Measurements from ENCODE around the gene IQGAP2.

The IQGAP2 gene

GRCh38 chr5:76745670-76746069, 342.6 kb downstream of the IQGAP2 start:
- Histone ChIP-seq H3K27ac (no peak overlapping the region), H3K4me3 (ENCODE audit: low read depth, low read length) (no peak overlapping the region), H3K36me3 (replicated peaks) (no peaks in the 10 kb centered on the region), H3K27me3 (replicated peaks) (no peaks in the 10 kb centered on the region)
- in situ Hi-C loops (cut with HindIII; ENCODE audit: low pct_ligation_motif_present, low sequenced_read_pairs), result no loop called here
- no peak for DNase-seq
- TF ChIP-seq, protein P1, sequence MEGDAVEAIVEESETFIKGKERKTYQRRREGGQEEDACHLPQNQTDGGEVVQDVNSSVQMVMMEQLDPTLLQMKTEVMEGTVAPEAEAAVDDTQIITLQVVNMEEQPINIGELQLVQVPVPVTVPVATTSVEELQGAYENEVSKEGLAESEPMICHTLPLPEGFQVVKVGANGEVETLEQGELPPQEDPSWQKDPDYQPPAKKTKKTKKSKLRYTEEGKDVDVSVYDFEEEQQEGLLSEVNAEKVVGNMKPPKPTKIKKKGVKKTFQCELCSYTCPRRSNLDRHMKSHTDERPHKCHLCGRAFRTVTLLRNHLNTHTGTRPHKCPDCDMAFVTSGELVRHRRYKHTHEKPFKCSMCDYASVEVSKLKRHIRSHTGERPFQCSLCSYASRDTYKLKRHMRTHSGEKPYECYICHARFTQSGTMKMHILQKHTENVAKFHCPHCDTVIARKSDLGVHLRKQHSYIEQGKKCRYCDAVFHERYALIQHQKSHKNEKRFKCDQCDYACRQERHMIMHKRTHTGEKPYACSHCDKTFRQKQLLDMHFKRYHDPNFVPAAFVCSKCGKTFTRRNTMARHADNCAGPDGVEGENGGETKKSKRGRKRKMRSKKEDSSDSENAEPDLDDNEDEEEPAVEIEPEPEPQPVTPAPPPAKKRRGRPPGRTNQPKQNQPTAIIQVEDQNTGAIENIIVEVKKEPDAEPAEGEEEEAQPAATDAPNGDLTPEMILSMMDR (IDR thresholded peaks at IDR 0.05; ENCODE audit: low read depth, low read length, missing control alignments), result no peak

- TF ChIP-seq, protein P1 (IDR thresholded peaks at IDR 0.05; ENCODE audit: low read depth, low read length, missing control alignments), result no peak
- H3K36me3 ChIP-seq (replicated peaks), result no peaks in the 10 kb centered on the region
- H3K27me3 ChIP-seq (replicated peaks), result no peaks in the 10 kb centered on the region
- no peak overlapping the region for H3K27ac ChIP-seq
- in situ Hi-C loops (cut with HindIII; ENCODE audit: low pct_ligation_motif_present, low sequenced_read_pairs), result no loop called here
- H3K4me3 ChIP-seq (ENCODE audit: low read depth, low read length), result no peak overlapping the region
- no peak for DNase-seq
Measured at GRCh38 chr5:76746677-76747076, 343.6 kb downstream of the IQGAP2 start.

GRCh38 chr5:76747706-76748105, 344.6 kb downstream of the IQGAP2 start:
- H3K4me3 ChIP-seq (ENCODE audit: low read depth, low read length), result no peak overlapping the region
- H3K27me3 ChIP-seq (replicated peaks), result no peaks in the 10 kb centered on the region
- no peak for DNase-seq
- TF ChIP-seq, protein P1 (IDR thresholded peaks at IDR 0.05; ENCODE audit: low read depth, low read length, missing control alignments), result no peak
- no peaks in the 10 kb centered on the region for H3K36me3 ChIP-seq (replicated peaks)
- in situ Hi-C loops (cut with HindIII; ENCODE audit: low pct_ligation_motif_present, low sequenced_read_pairs), result no loop called here
- no peak overlapping the region for H3K27ac ChIP-seq

DNA sequence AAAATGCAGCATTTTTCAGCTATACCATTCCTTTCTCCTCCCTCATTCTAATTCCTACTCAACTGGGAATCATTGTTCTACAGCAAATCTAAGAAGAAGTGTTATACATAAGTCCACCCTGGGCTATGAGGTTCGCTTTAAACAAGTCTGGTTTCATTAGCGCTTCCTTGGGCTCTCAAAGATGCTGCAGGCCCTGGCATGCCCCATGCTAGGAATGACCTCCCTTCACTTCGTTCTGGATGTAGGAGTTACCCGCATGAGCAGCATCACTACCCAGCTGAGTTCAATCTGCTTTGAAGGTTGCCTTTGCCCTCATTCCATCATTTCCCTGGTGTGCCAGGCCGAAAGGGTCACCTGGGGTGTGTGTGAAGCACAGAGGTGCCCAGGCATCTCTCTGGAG, 348.2 kb downstream of the IQGAP2 start:
- TF ChIP-seq, protein P1 (IDR thresholded peaks at IDR 0.05; ENCODE audit: low read depth, low read length, missing control alignments), result no peak
- Histone ChIP-seq H3K27ac (no peak overlapping the region), H3K27me3 (replicated peaks) (no peaks in the 10 kb centered on the region), H3K36me3 (replicated peaks) (no peaks in the 10 kb centered on the region), H3K4me3 (ENCODE audit: low read depth, low read length) (no peak overlapping the region)
- in situ Hi-C loops (cut with HindIII; ENCODE audit: low pct_ligation_motif_present, low sequenced_read_pairs), result no loop called here
- DNase-seq, result no peak

DNA sequence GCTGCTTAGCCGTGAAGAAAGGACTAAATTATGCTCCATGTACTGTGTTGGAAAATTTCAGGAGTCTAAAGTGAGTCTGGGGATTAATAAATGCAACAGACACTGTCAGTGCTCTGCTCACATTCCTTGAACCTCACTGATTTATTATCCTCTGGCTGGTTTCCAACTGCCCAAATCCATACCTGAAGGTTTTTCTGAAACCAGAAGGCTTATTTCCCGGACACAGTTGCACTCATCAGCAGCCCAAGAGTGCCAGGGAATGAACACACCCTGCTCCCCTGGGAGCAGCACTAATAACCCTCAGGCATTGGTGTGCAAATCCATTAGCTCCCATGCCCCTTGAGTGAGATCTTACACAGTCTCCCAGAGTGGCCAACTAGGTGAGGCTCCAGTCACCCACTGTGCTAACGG, 351.6 kb downstream of the IQGAP2 start:
- TF ChIP-seq, protein P1 (IDR thresholded peaks at IDR 0.05; ENCODE audit: low read depth, low read length, missing control alignments), result no peak
- Histone ChIP-seq H3K27ac (no peak overlapping the region), H3K27me3 (replicated peaks) (no peaks in the 10 kb centered on the region), H3K4me3 (ENCODE audit: low read depth, low read length) (no peak overlapping the region), H3K36me3 (replicated peaks) (no peaks in the 10 kb centered on the region)
- in situ Hi-C loops (cut with HindIII; ENCODE audit: low pct_ligation_motif_present, low sequenced_read_pairs), result no loop called here
- no peak for DNase-seq

All from brain microvascular endothelial cell (primary cell).